Measurements from ENCODE around the gene GPRIN2. TPM values are rescaled to one million over a fixed set of nuclear protein-coding genes. Genes with fewer than 3 reads are reported as not detected.

GPRIN2 gene
- polyA plus RNA-seq, 3 donors = not detected

- no peak overlapping the region for H3K27ac ChIP-seq (ENCODE audit: low read depth in 1 of 2, low read length in 2 of 2)
- H3K4me3 Mint-ChIP-seq = no peak overlapping the region
- no peaks in the 10 kb centered on the region for H3K9me3 ChIP-seq (replicated peaks in 1 of 2; ENCODE audit: control insufficient read depth in 1 of 2, insufficient read depth in 1 of 2, low read length in 2 of 2)
- no peaks in the 10 kb centered on the region for H3K36me3 ChIP-seq (replicated peaks in 1 of 2; ENCODE audit: control insufficient read depth in 1 of 2, insufficient read depth in 2 of 2, low read length in 2 of 2)
- no peaks in the 10 kb centered on the region for H4K20me1 ChIP-seq (ENCODE audit: insufficient read depth, low read length)
- no peak overlapping the region for H3K27ac Mint-ChIP-seq
- H3K9ac ChIP-seq (ENCODE audit: insufficient read depth, low read length, poor library complexity, severe bottlenecking) = no peak overlapping the region
- H2AFZ ChIP-seq (ENCODE audit: insufficient read depth, low read depth, low read length, poor library complexity, severe bottlenecking) = no peak overlapping the region
- H3K4me2 ChIP-seq (replicated peaks; ENCODE audit: extremely low read depth, low read length, poor library complexity, severe bottlenecking) = no peak overlapping the region
- H3K79me2 ChIP-seq (ENCODE audit: insufficient read depth, low read length) = no peaks in the 10 kb centered on the region
- H3K4me3 ChIP-seq (replicated peaks in 1 of 3; ENCODE audit: low read depth in 2 of 3, low read length in 3 of 3) = no peak overlapping the region
- H3K36me3 Mint-ChIP-seq = no peaks in the 10 kb centered on the region
- H3K9me3 Mint-ChIP-seq = peaks cover 0 to 5% (median 1%) of the 10 kb centered on the region in 7 donors
- no peaks in the 10 kb centered on the region for H3K4me1 Mint-ChIP-seq
- H3K4me1 ChIP-seq (ENCODE audit: control insufficient read depth in 1 of 2, insufficient read depth in 2 of 2, low read length in 2 of 2) = no peaks in the 10 kb centered on the region
- DNase-seq = no peak
- 82% methylated on average over 9 of the region's 12 CpGs for WGBS (ENCODE audit: insufficient coverage)
- no peaks in the 10 kb centered on the region for H3K27me3 ChIP-seq (ENCODE audit: control insufficient read depth in 2 of 2, insufficient read depth in 2 of 2, low read length in 2 of 2)
- H3K27me3 Mint-ChIP-seq (ENCODE audit: low read depth in 3 of 3) = peaks cover 0 to 2% (median 0%) of the 10 kb centered on the region in 3 donors
- intact Hi-C loops (cut with micrococcal nuclease) = no loop called here
- TF ChIP-seq CTCF (IDR thresholded peaks at IDR 0.05) = no peak
These were observed 33.1 kb downstream of the GPRIN2 start for GRCh38 chr10:46523119-46523961.

DNA sequence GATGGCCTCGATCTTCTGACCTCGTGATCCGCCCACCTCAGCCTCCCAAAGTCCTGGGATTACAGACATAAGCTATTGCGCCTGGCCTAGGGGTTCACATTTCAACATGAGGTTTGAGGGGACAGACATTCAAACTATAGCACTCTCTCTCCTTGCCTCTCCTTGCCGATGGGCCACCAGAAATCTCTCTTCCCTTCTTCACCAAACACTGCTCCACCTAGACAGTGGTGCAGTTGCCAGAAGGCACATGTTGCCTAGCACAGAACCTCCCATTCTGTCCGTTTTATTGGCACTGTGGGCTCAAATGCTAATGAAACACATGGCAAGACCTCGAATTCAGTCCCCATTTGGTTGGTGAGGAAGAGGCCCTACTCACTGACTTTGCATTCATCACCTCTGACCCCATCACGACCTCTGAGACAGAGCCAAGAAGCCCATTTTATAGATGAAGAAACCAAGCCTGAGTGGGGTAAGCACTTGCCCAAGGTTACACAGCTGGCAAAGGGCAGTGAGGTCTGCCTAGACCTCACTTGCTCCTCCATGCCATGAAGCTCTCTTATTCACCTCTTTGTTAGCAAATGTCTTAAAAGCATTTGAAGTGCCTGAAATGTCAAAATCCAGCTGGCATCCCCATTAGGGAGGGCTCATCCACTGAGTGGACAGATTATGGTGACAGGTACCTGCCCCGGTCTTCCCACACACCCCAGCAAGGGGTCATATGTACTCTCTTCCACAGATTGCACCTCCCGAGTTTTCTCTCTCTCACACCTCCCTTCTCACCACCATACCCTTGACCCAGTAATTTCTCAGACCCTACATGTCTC, 34.0 kb downstream of the GPRIN2 start:
- no peak overlapping the region for H3K4me3 ChIP-seq (replicated peaks in 1 of 3; ENCODE audit: low read depth in 2 of 3, low read length in 3 of 3)
- TF ChIP-seq CTCF (IDR thresholded peaks at IDR 0.05) = no peak
- Mint-ChIP-seq H3K36me3 (no peaks in the 10 kb centered on the region), H3K27ac (no peak overlapping the region), H3K4me1 (no peaks in the 10 kb centered on the region), H3K27me3 (ENCODE audit: low read depth in 3 of 3) (peaks cover 0 to 2% (median 0%) of the 10 kb centered on the region in 3 donors), H3K9me3 (peaks cover 0 to 5% (median 1%) of the 10 kb centered on the region in 7 donors), H3K4me3 (no peak overlapping the region)
- H3K9me3 ChIP-seq (replicated peaks in 1 of 2; ENCODE audit: control insufficient read depth in 1 of 2, insufficient read depth in 1 of 2, low read length in 2 of 2) = no peaks in the 10 kb centered on the region
- H3K79me2 ChIP-seq (ENCODE audit: insufficient read depth, low read length) = no peaks in the 10 kb centered on the region
- H3K9ac ChIP-seq (ENCODE audit: insufficient read depth, low read length, poor library complexity, severe bottlenecking) = no peak overlapping the region
- H3K27me3 ChIP-seq (ENCODE audit: control insufficient read depth in 2 of 2, insufficient read depth in 2 of 2, low read length in 2 of 2) = no peaks in the 10 kb centered on the region
- WGBS (ENCODE audit: insufficient coverage) = 96% methylated on average over 8 of the region's 10 CpGs
- no peak for DNase-seq
- H3K4me2 ChIP-seq (replicated peaks; ENCODE audit: extremely low read depth, low read length, poor library complexity, severe bottlenecking) = no peak overlapping the region
- intact Hi-C loops (cut with micrococcal nuclease) = no loop called here
- H2AFZ ChIP-seq (ENCODE audit: insufficient read depth, low read depth, low read length, poor library complexity, severe bottlenecking) = no peak overlapping the region
- no peaks in the 10 kb centered on the region for H3K36me3 ChIP-seq (replicated peaks in 1 of 2; ENCODE audit: control insufficient read depth in 1 of 2, insufficient read depth in 2 of 2, low read length in 2 of 2)
- no peak overlapping the region for H3K27ac ChIP-seq (ENCODE audit: low read depth in 1 of 2, low read length in 2 of 2)
- no peaks in the 10 kb centered on the region for H4K20me1 ChIP-seq (ENCODE audit: insufficient read depth, low read length)
- H3K4me1 ChIP-seq (ENCODE audit: control insufficient read depth in 1 of 2, insufficient read depth in 2 of 2, low read length in 2 of 2) = no peaks in the 10 kb centered on the region
